K562 (cell line): ENCODE measurements around the gene ALKBH2. TPM values are rescaled to one million over a fixed set of nuclear protein-coding genes. Genes with fewer than 3 reads are reported as not detected.

Source experiments
- ARNT ChIP-seq, 2 experiments: fragments of 450-650 bp; IDR thresholded peaks; 2 replicates each; pipeline ENCODE4 v1.6.1; 2016; ENCODE audit warnings: mild to moderate bottlenecking in 1 of 2
- EP300 ChIP-seq: IDR thresholded peaks from 2 replicates; pipeline ENCODE4 v1.6.1; 2012; ENCODE audit warnings: low read length, improper control_type of control experiment
- ESRRA ChIP-seq: fragments of 450-650 bp; IDR thresholded peaks from 2 replicates; pipeline ENCODE4 v1.6.1; 2014; ENCODE audit warnings: low read depth, mild to moderate bottlenecking, moderate library complexity, borderline replicate concordance
- FOXK1 ChIP-seq: sonication (generic); formaldehyde crosslinking; IDR thresholded peaks from 2 replicates; pipeline ENCODE4 v1.8.0; 2022; ENCODE audit warnings: missing genetic modification reagents, mild to moderate bottlenecking, borderline replicate concordance
- GTF3C2 ChIP-seq: IDR thresholded peaks from 3 replicates; pipeline ENCODE4 v1.6.1; 2011; ENCODE audit warnings: borderline replicate concordance, mild to moderate bottlenecking, moderate library complexity; ENCODE audit not compliant: insufficient read length; ENCODE audit errors: extremely low read depth
- HOXB6 ChIP-seq: fragments of 250-450 bp; sonication (Bioruptor Pico); IDR thresholded peaks from 2 replicates; pipeline ENCODE4 v1.5.1; 2022; ENCODE audit warnings: mild to moderate bottlenecking, borderline replicate concordance
- IRF2 ChIP-seq: sonication (generic); formaldehyde crosslinking; IDR thresholded peaks from 2 replicates; pipeline ENCODE4 v1.8.1; 2022; ENCODE audit warnings: mild to moderate bottlenecking, missing genetic modification reagents
- KAT2B ChIP-seq: IDR thresholded peaks from one replicate; pipeline ENCODE4 v1.6.1; 2012; ENCODE audit warnings: low read depth, mild to moderate bottlenecking, control low read depth, inconsistent platforms, low read length, moderate library complexity
- MEF2D ChIP-seq: conservative IDR thresholded peaks from 2 replicates; pipeline ENCODE4 v1.6.1; 2016; ENCODE audit warnings: low read depth, missing genetic modification characterization, missing compliant biosample characterization
- MLX ChIP-seq, 2 experiments: fragments of 450-650 bp in 1 of 2; sonication (generic) in 1 of 2; formaldehyde crosslinking; conservative IDR thresholded peaks; 2 replicates each; pipeline versions ENCODE4 v1.4.0 to v1.8.1; 2020 to 2022; ENCODE audit warnings: mild to moderate bottlenecking in 1 of 2, missing genetic modification reagents in 1 of 2
- NFRKB ChIP-seq: fragments of 450-650 bp; IDR thresholded peaks from 2 replicates; pipeline ENCODE4 v1.6.1; 2016; ENCODE audit warnings: low read depth
- PBX2 ChIP-seq, 2 experiments: IDR thresholded peaks in 1 of 2; conservative IDR thresholded peaks in 1 of 2; 2 replicates each; pipeline ENCODE4 v1.6.1; 2016; ENCODE audit warnings: low read depth in 2 of 2, mild to moderate bottlenecking in 1 of 2, missing compliant biosample characterization in 1 of 2, missing genetic modification characterization in 1 of 2, moderate library complexity in 1 of 2
- POLR2AphosphoS5 ChIP-seq: IDR thresholded peaks from 2 replicates; pipeline ENCODE4 v1.6.1; 2011; ENCODE audit warnings: mild to moderate bottlenecking, low read depth, low read length, moderate library complexity; ENCODE audit not compliant: control insufficient read depth, insufficient read depth
- PRDM10 ChIP-seq: fragments of 450-650 bp; IDR thresholded peaks from 2 replicates; pipeline ENCODE4 v1.6.1; 2018; ENCODE audit not compliant: partially characterized antibody
- ZNF133 ChIP-seq: fragments of 250-450 bp; sonication (Bioruptor Pico); IDR thresholded peaks from 2 replicates; pipeline ENCODE4 v1.4.0; 2020; ENCODE audit warnings: mild to moderate bottlenecking
- ZNF140 ChIP-seq: fragments of 250-450 bp; sonication (Bioruptor Pico); IDR thresholded peaks from 2 replicates; pipeline ENCODE4 v1.8.0; 2021; ENCODE audit warnings: moderate library complexity, mild to moderate bottlenecking, inconsistent platforms
- ZNF780A ChIP-seq: fragments of 250-450 bp; sonication (Bioruptor Pico); IDR thresholded peaks from 2 replicates; pipeline ENCODE4 v1.5.0; 2021; ENCODE audit warnings: mild to moderate bottlenecking
- polyA plus RNA-seq, 8 experiments: library from polyadenylated mRNA; depleted of rRNA in 4 of 8; stranded (reverse) in 5 of 8; unstranded in 3 of 8; fragments of >200 nt; fragmentation: Nextera tagmentation in 2 of 8; fragmentation: Illumina TruSeq in 1 of 8; extraction: Ambion mirVana in 2 of 8; extraction: Trizol in 1 of 8; gene quantifications; 2 replicates each; pipeline versions ENCODE4 v1.2.1 to v1.2.3, GENCODE V29; 2011 to 2014; ENCODE audit warnings: inconsistent platforms in 1 of 8, missing spikeins in 1 of 8
- total RNA-seq, 7 experiments: library from RNA; depleted of rRNA in 6 of 7; stranded (reverse); fragments of >200 nt in 6 of 7; fragmentation: Illumina TruSeq in 2 of 7; extraction: Trizol in 2 of 7; gene quantifications; 2 replicates each; pipeline versions ENCODE4 v1.2.1 to v1.2.3, GENCODE V29; 2011 to 2021; ENCODE audit warnings: low replicate concordance in 1 of 7

ALKBH2 gene
- total and polyA plus RNA-seq, 9 of the 15 experiments (the other 6 are each of a cell fraction or from before 2014, with no cell fraction given) = 5.9 to 56.1 (median 41.9) TPM

GRCh38 chr12:109097435-109098182 lies 4.3 kb upstream of the ALKBH2 start, which contains the start of gene UNG (continued):
- TF ChIP-seq POLR2AphosphoS5 = peak; percentile 45; the same call in 1 of the 2 replicates
- no peak for TF ChIP-seq NFRKB
- no peak for TF ChIP-seq ESRRA
- TF ChIP-seq ZNF133 (CRISPR knock-in tag) = no peak
- TF ChIP-seq FOXK1 = no peak
- TF ChIP-seq MEF2D = no peak
- TF ChIP-seq PBX2 (CRISPR knock-in tag; IDR thresholded peaks at IDR 0.05; ENCODE audit: low read depth) = no peak
- no peak for TF ChIP-seq PBX2 (tag; conservative IDR thresholded peaks at IDR 0.05; ENCODE audit: low read depth)
- TF ChIP-seq PRDM10 = no peak
- no peak for TF ChIP-seq GTF3C2
- TF ChIP-seq EP300 = no peak
- no peak for TF ChIP-seq ZNF780A (CRISPR knock-in tag)
- no peak for TF ChIP-seq MLX (CRISPR knock-in tag; conservative IDR thresholded peaks at IDR 0.05)
- TF ChIP-seq KAT2B = no peak
- TF ChIP-seq HOXB6 (CRISPR knock-in tag) = no peak
- no peak for TF ChIP-seq IRF2 (CRISPR knock-in tag)
- TF ChIP-seq ZNF140 = no peak
- no peak for TF ChIP-seq ARNT (IDR thresholded peaks at IDR 0.05)
